Choroid plexus epithelial cell (primary cell): ENCODE measurements around the gene RND1.

Experiments used
- DNase-seq: peaks from one replicate; pipeline ENCODE4 v3.0.0-alpha.2; 2010; ENCODE audit warnings: low read depth
- H3K4me3 ChIP-seq: 2 replicates; pipeline ENCODE4 v1.5.1; 2011; ENCODE audit warnings: low read depth, mild to moderate bottlenecking, control low read depth, low read length, moderate library complexity
- CTCF ChIP-seq: conservative IDR thresholded peaks from 2 replicates; pipeline ENCODE4 v1.5.1; 2011; ENCODE audit warnings: low read depth, mild to moderate bottlenecking, control low read depth, inconsistent platforms, low read length, moderate library complexity

RND1 gene

DNA sequence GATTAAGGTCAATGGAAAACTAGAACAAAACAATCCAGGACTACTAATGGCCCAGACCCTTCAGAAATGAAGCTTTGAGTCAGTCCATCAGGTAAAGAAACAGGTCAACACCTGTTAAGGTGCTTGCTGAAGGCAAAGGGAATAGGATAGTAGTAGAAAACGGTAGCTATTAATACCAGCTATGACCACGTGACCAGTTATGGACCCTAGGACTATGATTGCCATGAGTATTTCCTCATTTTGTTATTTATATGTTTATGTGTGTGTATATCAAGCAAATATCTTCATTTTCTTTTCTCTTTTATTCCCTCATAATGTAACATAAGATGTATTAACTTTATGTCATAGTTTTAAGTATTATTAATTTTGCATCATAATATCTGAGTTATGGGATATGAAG is 34.0 kb upstream of the RND1 start:
- no peak for DNase-seq
- no peak overlapping the region for H3K4me3 ChIP-seq
- no peak for TF ChIP-seq CTCF

GRCh38 chr12:48894271-48894670 is 28.6 kb upstream of the RND1 start:
- DNase-seq: no peak
- no peak for TF ChIP-seq CTCF
- no peak overlapping the region for H3K4me3 ChIP-seq

GRCh38 chr12:48890657-48891418 is 25.2 kb upstream of the RND1 start:
- peak; percentile 78 for DNase-seq
- peak; percentile 93 for TF ChIP-seq CTCF
- H3K4me3 ChIP-seq: peak overlapping the region; percentile 35

DNA sequence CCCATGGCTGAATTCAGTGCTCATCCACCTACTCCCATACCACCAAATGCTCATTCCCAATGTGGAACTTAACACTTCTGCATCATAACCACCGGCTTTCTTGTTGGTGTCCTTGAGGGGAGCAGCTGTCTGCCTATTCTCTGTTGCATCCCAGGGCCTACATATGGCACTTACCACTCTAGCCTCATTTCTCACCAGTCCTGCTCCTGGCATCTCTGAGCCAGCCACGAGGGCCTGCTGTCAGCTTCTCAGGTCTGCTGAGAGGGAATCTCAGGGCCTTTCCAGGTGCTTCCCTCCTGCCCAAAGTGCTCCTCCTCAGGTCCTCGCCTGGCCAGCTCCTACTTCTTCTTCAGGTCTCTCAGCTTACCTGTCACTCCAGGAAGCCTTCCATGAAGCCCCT is 24.0 kb upstream of the RND1 start:
- H3K4me3 ChIP-seq: no peak overlapping the region
- DNase-seq: no peak
- no peak for TF ChIP-seq CTCF

GRCh38 chr12:48883305-48884161 is 17.9 kb upstream of the RND1 start:
- H3K4me3 ChIP-seq: no peak overlapping the region
- no peak for DNase-seq
- TF ChIP-seq CTCF: no peak

DNA sequence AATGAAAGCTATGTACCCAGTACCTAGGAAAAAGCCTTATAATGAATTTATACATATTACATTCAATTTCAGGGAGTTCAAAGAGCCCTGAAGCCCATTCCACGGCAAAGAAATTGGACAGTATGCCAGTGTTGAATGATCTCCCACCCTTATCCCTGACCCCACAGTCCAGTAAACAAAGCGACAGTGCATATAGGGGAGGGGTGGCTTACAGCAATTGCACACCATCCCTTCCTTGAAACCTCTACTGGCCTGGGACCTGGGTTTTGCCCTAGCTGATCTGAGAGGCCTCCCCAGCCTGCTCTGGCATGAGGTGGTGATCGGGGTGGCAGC is 17.3 kb upstream of the RND1 start:
- DNase-seq: no peak
- no peak for TF ChIP-seq CTCF
- no peak overlapping the region for H3K4me3 ChIP-seq
